HTR-8/SVneo (cell line): Measurements from ENCODE around the gene SMC1B.
"Not testable (repeated sequence)": the region's sequence is repeated elsewhere in the genome, so short reads cannot be mapped to it uniquely, and the experiment has no call there.

Experiments used
- DNase-seq: peaks from one replicate; pipeline ENCODE4 v3.0.0; 2011; ENCODE audit warnings: low spot score, mixed read lengths; ENCODE audit not compliant: insufficient read length
- FAIRE-seq: peaks from 2 replicates; lab custom pipeline; 2011; peaks lifted over from hg19 to GRCh38; lab: Jason Lieb, UNC

The SMC1B gene

GRCh38 chr22:45308957-45309421, 104.4 kb downstream of the SMC1B start:
- DNase-seq (no peak), FAIRE-seq (no peak)

GRCh38 chr22:45308391-45308956, 104.9 kb downstream of the SMC1B start:
- DNase-seq = no peak
- no peak for FAIRE-seq

GRCh38 chr22:45306139-45306538, 107.3 kb downstream of the SMC1B start:
- DNase-seq (no peak), FAIRE-seq (no peak)

- DNase-seq (no peak), FAIRE-seq (no peak)
These were observed 107.8 kb downstream of the SMC1B start for GRCh38 chr22:45305456-45306075.

- FAIRE-seq (no peak), DNase-seq (no peak)
These were observed 108.4 kb downstream of the SMC1B start for GRCh38 chr22:45304971-45305370.

- DNase-seq (no peak), FAIRE-seq (no peak)
These were observed 110.2 kb downstream of the SMC1B start for GRCh38 chr22:45303181-45303580.

- FAIRE-seq (no peak), DNase-seq (no peak)
These were observed 110.6 kb downstream of the SMC1B start for GRCh38 chr22:45302751-45303150.

- no peak for FAIRE-seq
These were observed 114.4 kb downstream of the SMC1B start for GRCh38 chr22:45298934-45299505.

GRCh38 chr22:45296628-45297297, 116.6 kb downstream of the SMC1B start:
- no peak for DNase-seq

More at GRCh38 chr22:45298934-45299505, 114.4 kb downstream of the SMC1B start:
- no peak for DNase-seq

GRCh38 chr22:45295492-45295891, 117.9 kb downstream of the SMC1B start:
- no peak for FAIRE-seq
- no peak for DNase-seq

More at GRCh38 chr22:45296628-45297297, 116.6 kb downstream of the SMC1B start:
- no peak for FAIRE-seq

GRCh38 chr22:45295004-45295403, 118.4 kb downstream of the SMC1B start:
- FAIRE-seq, DNase-seq: not testable (repeated sequence)
